ENCODE results near the gene PRSS23.
"Not testable (repeated sequence)": the region's sequence is repeated elsewhere in the genome, so short reads cannot be mapped to it uniquely, and the experiment has no call there.

PRSS23 gene

GRCh38 chr11:86800076-86800959, at the start of gene PRSS23:
PRSS23 (plus strand) TSS chr11:86800542; CDS start chr11:86807644, 7,102 bp downstream.
- DNase-seq: peak; percentile 17 to 61

- no peak for DNase-seq
These were observed 46.9 kb upstream of the PRSS23 start for GRCh38 chr11:86753459-86753858.

DNA sequence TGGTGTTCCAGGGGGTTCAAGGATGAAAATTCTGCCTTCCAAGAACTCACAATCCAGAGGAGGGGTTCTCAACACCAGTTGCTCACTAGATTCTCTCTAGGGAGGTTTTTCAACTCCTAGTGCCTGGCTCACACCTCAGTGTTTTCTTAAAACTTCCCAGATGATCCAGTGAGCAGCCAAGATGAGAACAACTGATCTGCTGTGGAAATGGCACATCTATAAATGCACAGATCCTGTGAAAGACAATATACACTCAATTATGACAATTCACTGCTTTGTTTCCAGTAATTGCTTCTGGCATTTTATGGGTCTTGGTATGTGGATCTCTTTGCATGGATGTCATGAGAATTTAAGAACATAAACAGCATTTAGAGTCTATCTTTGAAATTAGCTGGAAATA, 45.2 kb upstream of the PRSS23 start:
- DNase-seq: no peak

GRCh38 chr11:86758171-86758570, 42.2 kb upstream of the PRSS23 start:
- no peak for DNase-seq

GRCh38 chr11:86760577-86760976, 39.8 kb upstream of the PRSS23 start:
- no peak for DNase-seq

GRCh38 chr11:86761978-86762377, 38.4 kb upstream of the PRSS23 start:
- DNase-seq: no peak

DNA sequence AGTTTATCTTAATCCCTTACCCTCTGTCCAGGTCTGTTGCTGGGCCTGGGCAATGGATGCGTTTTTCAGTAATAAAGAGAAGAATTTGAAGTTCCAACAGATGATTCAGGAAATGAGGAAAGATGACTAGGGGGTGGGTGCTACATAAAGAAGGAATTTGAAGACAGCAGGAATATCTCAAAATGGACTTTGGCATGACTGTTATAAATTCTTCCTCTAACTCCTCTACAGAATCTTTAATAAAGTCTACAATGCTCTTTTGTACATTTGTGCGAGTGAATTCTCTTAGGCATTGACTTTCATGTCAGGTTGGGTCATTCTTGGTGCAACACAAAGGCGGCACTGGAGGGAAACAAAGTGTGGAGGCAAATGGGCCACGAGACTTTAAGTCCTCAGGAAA, 35.1 kb upstream of the PRSS23 start:
- no peak for DNase-seq

DNA sequence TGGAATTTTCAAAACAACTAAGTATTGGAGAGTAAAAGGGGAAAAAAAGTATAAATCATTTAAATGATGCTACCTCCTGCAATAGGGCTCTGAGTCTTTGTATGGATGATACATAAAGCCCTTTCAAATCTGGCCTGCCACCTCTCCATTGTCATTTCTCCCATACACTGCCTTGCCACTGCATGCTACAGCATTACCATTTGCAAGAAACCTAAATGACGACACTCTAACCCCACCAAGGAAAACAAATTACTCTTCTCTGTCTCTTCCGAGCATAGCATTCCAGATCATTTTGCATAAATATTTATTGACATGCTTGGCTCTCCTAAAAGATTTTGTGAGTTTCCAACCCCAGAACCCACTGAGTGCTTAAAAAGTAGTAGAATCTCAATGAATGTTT, 34.5 kb upstream of the PRSS23 start:
- no peak for DNase-seq

- no peak for DNase-seq
These were observed 31.1 kb upstream of the PRSS23 start for GRCh38 chr11:86769219-86769618.

DNA sequence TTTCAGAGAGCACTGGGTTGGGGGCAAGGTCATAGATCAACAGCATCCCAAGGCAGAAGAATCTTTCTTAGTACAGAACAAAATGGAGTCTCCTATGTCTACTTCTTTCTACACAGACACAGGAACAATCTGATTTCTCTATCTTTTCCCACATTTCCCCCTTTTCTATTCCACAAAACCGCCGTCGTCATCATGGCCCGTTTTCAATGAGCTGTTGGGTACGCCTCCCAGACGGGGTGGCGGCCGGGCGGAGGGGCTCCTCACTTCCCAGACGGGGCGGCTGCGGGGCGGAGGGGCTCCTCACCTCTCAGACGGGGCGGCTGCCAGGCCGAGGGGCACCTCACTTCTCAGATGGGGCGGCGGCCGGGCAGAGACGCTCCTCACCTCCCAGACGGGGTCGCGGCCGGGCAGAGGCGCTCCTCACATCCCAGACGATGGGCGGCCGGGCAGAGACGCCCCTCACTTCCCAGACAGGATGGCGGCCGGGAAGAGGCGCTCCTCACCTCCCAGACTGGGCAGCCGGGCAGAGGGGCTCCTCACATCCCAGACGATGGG, 29.8 kb upstream of the PRSS23 start:
- DNase-seq: not testable (repeated sequence)

- DNase-seq: no peak
These were observed 27.3 kb upstream of the PRSS23 start for GRCh38 chr11:86772999-86773398.

DNA sequence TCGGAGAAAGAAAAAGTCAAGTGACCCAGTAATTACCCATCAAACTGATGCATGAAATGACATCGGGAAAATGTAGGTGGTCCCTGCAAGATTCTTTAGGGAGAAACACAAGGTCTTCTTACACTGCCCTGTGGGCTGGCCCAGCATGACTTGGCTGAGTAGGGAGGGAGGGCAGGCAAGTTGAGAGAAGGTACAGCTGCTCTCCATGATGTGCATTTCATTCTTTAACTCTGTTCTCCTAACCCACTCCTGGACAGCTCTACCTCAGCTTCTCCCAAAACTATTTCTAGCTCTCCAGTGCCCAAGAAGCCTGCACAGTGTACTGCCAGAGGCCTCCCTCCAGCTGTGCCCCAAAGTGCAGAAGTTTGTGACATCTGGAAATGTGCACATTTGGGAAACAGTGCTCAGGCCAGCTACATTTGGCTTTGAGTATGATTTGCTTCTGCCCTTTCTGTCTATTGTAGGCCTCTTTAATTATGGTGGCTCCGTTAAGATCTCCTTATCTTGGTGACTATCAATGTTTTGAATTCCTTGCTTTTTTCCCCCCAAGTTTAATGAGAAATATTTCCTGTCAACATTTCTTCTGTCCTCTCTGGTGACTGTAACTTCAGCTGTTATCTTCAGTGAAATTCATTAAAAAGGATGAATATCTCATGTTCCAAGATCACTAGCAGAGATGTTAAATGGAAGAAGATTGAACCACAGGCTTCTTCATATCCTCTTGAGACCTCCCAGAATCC, 26.7 kb upstream of the PRSS23 start:
- no peak for DNase-seq

DNA sequence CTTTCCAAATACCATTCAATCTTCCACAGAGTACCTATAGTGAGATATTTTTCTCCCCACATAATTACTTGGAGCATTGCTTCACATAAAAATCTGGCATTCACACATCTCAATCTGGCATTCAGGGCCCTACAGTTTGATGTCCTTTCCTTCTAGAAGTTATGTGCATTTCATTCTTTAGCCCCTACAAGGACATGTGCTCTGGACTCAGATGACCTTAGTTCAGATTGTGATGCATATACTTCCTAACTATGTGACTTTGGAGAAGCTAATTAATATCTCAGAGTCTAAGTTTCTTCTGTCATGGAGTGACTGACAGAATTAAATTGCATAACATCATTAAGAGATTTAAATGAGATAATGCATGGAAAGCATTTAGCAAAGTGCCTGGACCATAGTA, 25.9 kb upstream of the PRSS23 start:
- DNase-seq: no peak

GRCh38 chr11:86775361-86775760, 25.0 kb upstream of the PRSS23 start:
- DNase-seq: no peak

DNA sequence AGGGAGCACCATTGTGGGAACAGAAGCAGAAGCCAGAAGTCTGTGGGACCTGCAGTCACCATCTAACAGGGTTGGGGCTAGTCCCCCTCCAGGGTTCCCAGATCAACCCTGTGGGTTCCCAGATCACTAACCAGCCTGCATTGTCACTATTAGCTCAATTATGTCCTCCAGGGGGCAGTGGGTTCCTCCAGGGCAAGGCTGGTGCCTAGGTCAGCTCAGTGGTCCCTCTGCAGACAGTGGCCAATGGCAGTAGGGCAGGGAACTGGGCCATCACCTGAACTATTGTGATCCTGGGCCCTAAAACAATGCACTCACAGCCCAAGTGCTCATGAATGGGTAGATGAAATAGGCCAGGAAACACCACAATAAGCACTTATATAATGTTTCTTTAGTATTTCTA, 18.8 kb upstream of the PRSS23 start:
- DNase-seq: no peak

DNA sequence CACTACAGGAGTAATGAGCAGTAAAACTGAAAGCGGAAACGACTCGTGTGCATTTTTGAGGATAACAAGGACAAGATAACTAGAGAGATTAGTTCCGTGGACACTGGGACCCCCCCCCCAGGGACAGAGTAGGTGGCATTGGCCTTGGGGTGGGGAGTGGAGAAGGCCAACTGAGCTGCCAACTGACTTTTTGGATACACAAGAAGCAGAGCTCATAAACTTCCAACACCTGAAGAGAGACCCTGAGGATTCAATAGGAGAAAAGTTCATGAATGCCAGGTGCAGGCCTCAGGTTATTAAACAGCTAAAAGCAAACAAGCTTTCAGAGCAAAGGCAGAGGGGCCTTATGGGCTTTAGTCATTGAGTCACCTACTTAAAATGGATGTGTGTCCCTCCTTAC, 17.6 kb upstream of the PRSS23 start:
- DNase-seq: no peak

- DNase-seq: no peak
These were observed 16.7 kb upstream of the PRSS23 start for GRCh38 chr11:86783661-86784060.

DNA sequence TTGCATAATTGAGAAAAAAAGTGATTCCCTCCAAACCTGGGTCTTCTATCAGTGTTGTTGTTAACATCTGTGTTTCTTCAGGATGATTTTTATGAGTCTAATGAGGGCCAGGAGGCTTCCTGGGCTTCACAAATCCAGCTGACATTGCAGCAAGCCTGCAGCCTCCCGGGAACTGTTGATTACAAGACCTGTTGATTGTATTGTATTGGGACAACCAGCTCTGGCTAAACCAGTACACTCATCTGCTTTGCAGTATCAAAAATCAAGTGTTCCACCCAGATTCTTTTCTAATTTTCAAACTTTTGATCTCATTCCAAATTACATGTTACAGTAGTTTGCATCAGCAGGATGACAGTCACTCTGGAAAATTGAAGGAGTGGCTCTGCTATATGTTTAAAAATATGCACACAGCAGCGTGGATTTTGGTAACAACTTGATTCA, 16.1 kb upstream of the PRSS23 start:
- DNase-seq: no peak

DNA sequence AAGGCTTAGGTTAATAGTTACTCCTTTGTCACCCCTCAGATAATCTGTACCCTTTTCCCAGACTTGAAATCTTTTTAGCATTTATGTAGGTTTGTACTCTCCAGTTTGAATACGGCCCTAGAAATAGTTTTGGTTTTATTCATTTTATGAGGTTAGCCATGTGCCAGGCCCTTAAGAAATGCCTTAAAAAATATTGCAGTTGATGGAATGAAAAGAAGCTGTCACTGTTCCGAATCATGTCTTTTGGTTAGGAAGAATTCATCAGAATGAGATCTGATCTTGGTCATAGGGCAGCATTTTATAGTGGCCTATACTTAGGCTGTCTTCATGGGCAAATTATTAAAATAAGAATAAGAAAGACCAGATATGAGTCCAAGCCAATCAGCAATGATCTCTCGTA, 14.8 kb upstream of the PRSS23 start:
- no peak for DNase-seq

- no peak for DNase-seq
These were observed 13.3 kb upstream of the PRSS23 start for GRCh38 chr11:86787018-86787536.

DNA sequence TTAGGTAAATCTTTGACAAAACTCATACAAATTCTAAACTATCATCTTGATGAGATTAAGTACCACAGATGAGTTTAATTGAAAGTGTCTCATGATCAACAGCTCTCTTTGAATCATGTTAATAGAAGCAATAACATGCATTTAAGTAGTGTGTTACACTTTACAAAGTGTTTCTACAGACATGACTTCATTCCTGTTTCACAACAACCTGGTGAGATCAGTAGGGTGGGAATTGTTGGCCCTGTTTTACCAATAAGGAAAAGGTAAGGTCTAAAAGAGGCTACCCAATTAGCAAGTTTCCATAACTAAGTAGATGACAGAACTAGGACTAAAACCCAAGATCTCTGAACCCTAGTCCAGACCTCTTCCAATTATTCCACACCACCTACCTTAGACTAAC, 12.7 kb upstream of the PRSS23 start:
- DNase-seq: no peak

DNA sequence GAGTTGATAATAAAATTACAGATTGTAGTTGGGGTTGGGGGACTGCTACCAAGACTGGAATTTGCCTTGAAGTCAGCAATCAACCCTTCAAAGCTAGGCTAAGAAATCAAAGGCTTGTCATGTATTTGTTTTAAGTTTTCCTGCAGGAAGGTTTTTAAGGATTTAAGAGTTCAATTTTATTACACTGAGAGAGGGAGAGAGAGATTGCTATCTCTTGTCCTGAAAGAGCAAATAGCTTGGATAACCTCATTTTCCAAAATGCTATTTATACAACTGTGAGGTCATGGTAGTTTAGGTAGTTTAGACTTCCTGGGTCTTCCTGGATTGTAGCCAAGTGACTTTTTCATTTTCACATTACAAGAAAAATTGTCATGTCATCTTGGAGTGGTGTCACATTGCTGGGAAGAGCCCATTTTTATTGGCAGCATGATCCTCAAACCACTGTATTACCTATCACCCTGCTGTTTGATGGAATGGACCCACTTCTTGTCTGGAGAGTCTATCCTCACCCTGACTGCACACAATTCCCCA, 10.1 kb upstream of the PRSS23 start:
- no peak for DNase-seq

All from NCI-H524 (cell line).